Transverse colon (tissue), 4 donors: ENCODE measurements around the gene PLAGL2. TPM values are rescaled to one million over a fixed set of nuclear protein-coding genes. Genes with fewer than 3 reads are reported as not detected.

Experiments
- total RNA-seq, 4 donors: library from RNA; depleted of rRNA; stranded (reverse); fragments of >200 nt; gene quantifications; one replicate each; pipeline ENCODE4 v1.1.0, GENCODE V29; 2016

The PLAGL2 gene
- total RNA-seq, 4 donors from 2014 or later: 6.6 to 24.9 (median 11.8) TPM

Other genes starting within 250 kb of the PLAGL2 start
- under 1 TPM in 1 of 4 donors, not detected in 3; under 0.01 TPM for gene XKR7, start 239.6 kb downstream of the PLAGL2 start, total RNA-seq
- 1 to 10 TPM; 1.7 to 4.9 (median 3.0) TPM for gene CCM2L, start 197.3 kb downstream of the PLAGL2 start, total RNA-seq
- gene HCK, start 155.5 kb downstream of the PLAGL2 start, total RNA-seq: 10 to 100 TPM in 3 of 4 donors, 1 to 10 TPM in 1; 9.7 to 22.7 (median 11.7) TPM
- 10 to 100 TPM; 35.5 to 44.8 (median 42.6) TPM for gene TM9SF4, start 98.0 kb downstream of the PLAGL2 start, total RNA-seq
- 10 to 100 TPM; 13.8 to 96.1 (median 49.6) TPM for gene POFUT1, start 137 bp upstream of the PLAGL2 start, total RNA-seq
- gene KIF3B, start 69.9 kb upstream of the PLAGL2 start, total RNA-seq: 10 to 100 TPM; 26.6 to 46.5 (median 37.5) TPM
- 100 to 1,000 TPM in 1 of 4 donors, 10 to 100 TPM in 3; 39.6 to 293 (median 92.8) TPM for gene ASXL1, start 150.6 kb upstream of the PLAGL2 start, total RNA-seq